OCI-M1 (cell line): ENCODE data around the gene ARHGEF7.
"Not testable (repeated sequence)": the region's sequence is repeated elsewhere in the genome, so short reads cannot be mapped to it uniquely, and the experiment has no call there.

ENCODE experiments used
- DNase-seq: peaks from one replicate; lab custom pipeline; 2025; lab: John Stamatoyannopoulos, UW

The ARHGEF7 gene

DNA sequence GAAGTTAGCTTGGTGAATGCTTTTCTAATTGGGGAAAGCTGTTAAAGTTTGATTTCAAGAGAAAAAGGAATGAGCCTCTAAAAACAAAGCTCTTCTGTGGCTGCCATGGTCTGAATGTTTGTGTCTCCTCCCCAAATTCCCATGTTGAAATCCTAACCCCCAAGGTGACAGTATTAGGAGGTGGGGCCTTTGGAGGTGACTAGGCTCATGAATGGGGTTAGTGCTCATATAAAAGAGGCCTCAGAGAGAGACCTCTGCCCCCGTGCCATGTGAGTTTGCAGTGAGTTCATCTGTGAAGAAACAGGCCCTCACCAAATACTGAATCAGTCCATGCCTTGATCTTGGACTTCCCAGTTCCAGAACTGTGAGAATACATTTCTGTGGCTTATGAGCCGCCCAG lies 56.5 kb downstream of the ARHGEF7 start:
- no peak for DNase-seq

DNA sequence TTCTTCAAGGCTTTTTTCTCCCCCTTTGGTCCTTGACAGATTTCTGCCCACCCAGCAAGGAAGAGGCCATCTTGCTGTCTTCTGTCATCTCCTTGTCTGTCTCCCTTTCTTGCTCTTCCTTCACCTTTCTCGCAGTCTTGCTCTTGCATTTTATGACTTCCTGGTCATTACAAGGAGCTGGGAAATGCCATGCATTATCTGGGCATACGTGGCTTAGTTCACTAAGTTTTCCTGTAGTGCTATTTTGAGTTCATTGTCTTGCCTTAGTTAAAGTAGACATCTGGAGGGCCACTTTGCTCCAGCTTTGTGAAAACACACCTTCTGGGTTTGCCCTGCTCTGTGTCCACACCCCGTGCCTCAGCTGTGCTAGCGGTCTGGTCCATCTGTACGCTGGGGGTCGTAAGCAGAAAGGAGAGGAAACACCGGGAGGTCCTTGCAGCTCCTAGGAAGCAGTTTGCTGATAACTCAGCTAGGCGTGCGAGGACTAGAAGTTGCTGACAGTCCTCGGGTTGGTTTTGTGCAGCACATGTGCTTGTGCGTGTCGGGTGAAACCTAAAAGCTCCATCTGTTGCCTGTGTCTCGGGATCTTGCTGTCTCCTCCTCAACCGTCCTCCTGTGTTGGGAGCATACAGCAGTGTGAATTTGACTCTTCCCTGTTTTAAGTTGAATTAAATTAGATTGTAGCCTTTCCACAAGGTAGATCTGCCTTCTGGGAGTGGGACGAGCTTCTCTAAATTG lies 59.4 kb downstream of the ARHGEF7 start:
- no peak for DNase-seq

DNA sequence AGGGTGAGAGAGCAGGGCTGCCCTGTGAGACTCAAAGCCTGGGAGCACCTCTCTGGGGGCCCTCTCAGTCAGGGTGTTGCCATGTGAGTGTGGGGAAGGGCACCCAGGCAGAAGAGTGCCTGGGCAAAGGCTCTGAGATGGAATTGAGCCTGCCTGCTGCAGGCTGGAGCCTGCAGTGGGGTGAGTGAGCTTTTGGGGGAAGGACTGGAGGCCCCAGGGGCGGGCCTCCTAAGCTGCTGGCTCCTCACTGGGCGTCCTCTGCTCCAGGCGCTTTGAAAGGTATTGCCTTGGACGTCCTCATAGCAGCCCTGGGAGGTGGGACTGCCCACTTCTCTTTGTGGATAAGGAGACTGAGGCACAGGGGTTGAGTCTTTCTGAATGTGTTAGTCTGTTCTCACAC lies 60.3 kb downstream of the ARHGEF7 start:
- DNase-seq = no peak

DNA sequence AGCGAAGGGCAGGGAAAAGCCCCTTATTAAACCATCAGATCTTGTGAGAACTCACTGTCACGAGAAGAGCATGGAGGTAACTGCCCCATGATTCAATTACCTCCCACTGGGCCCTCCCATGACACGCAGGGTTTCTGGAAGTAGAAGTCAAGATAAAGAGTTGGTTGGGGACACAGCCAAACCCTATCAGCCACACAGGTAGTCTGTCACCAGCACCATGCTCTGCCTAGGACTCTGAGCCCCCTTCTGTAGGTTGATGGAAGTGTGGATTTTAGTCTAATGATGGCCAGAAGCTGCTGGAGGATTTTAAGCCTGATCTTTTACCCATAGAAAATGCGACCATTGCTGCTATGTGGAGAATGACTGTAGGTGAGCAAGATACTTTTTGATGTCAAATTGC lies 60.8 kb downstream of the ARHGEF7 start:
- DNase-seq = no peak

DNA sequence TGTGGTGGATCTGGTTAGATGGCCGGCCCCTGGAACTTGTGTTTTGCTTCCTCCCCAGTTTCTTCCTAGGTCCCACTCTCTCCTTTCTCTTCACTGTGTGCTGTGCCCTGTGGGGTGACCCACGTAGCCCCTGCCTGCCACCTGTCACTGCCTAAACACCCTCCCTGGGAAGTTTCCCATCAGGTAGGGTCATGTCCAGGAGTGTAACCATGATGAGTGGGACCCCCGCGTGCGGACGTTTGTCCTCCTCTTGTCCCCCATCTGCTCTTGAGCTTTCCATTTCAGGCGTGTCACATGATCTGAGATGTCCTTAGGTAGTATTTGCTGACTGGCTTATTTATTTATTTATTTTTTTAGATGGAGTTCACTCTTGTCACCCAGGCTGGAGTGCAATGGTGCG lies 61.3 kb downstream of the ARHGEF7 start:
- DNase-seq = no peak

DNA sequence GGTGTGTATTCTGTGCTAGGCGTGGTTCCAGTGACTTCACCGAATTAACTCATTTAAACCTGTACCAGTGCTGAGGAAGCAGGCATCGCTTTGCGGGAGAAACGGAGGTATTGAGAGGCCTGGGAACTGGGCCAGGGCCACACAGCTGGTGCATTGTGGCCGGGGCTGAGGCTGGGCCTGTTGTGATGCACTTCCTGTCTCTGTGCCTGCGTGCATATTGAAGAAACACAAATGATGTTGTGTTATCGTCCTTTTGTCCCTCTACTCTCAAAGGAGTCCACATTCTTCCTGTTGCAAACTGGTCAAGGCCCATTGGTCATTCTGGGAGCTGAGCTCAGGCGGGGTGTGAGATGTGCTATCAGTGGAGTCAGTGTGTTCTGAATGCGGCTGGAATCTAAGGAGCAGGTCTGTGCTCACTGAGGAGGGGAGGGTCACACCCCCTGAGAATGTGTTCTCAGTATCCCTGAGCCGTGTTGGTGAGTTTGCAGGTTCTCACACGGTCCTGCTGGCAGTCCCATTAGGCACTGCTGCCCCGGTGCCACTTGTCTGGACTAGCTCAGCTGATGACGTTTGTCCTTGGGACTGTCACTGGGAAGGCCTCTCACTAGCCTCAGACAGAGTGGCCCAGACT lies 62.1 kb downstream of the ARHGEF7 start:
- no peak for DNase-seq

DNA sequence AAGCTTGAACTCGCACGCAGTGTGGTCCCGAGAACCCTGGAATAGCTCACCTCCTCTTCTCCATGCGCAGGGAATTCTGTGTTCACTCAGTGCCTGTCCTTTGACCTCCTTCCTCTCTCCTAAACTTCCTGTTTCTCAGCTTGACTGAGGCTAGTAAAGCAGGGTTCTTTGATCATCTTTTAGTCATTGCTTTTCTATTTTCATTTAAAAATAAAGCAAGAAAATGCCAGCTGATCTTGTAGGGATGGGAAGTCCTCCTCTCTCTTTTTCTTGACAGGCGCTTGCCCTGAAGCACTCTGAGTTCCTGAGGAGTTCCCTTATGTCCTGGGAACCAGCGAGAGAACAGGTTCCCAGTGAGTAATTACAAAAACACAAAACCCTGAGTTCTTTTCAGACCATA lies 62.8 kb downstream of the ARHGEF7 start:
- DNase-seq = no peak

DNA sequence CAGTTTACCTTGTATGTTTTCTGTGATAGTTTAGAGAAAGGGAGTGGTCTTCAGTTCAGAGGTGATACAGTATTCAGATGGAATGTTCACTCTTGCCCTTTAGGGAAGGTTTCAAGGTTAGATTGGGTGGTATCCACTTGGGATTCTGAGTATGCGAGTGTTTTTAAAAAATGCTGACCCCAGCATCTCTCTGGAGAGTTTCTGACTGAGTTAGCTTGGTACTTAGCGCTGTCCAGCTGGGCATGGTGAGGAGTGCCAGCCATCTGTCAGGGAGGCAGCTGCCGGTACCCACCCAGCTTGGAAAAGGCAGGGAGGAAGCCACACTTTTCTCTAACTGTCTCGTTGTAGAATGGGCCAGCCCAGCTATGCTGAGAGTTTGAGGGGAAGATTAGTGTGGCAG lies 63.3 kb downstream of the ARHGEF7 start:
- DNase-seq = no peak

DNA sequence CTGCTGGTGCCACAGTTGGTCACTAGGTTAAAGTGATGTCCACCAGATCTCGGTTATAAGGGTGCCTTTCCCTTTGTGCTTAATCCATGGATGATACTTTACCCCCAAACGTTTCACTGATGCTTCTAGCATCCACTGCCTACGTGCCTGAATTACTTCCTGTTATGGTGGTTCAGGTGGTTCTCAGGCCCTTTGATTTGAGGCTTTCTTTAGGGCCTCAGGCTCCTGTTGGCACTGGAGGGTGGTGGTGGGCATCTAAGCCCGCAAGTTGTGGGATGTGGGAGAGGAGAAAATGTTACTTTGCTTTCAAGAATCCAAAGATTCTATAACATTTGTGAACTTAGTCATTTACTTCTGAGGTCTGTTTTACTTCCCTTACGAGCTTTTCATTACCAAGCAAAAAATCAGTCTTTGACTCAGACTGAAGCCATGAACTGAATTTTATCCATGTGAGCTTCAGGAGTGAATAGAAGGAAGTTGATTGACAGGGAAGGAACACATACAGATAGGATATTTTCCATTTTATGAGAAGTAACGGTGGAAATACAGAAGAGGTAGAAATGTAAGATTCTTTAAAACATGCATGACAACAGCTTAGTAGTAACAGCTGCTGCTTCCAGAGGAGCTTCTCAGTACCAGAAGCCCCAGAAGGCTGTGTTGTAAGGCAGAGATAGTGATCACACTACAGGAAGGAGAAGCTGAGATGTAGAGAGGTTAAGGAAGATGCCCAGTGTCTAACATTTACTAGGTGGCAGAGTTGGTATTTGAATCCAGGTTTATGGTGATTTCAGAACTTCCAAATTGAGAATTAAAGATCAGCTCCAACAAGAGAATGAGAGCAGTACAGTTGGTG lies 65.0 kb downstream of the ARHGEF7 start:
- DNase-seq = no peak

DNA sequence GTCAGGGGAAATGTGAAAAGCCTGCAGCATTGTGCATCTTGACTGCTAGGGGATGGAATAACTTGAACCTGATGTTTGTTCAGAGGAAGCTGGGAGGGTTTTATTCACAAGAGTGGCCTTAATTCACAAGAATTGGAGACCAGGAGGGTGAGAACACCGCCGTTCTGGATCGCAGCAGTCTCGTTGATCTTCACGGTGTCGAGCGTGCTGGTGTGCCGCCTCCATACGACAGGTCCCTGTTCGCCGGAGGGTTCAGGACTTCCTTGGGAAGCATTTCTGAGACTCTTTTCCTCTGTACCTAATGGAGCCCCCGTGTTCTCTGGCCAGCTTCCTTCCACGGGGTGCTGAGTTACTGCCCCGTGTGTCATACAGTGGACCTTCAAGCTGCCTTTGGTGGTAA lies 66.9 kb downstream of the ARHGEF7 start:
- DNase-seq = no peak

DNA sequence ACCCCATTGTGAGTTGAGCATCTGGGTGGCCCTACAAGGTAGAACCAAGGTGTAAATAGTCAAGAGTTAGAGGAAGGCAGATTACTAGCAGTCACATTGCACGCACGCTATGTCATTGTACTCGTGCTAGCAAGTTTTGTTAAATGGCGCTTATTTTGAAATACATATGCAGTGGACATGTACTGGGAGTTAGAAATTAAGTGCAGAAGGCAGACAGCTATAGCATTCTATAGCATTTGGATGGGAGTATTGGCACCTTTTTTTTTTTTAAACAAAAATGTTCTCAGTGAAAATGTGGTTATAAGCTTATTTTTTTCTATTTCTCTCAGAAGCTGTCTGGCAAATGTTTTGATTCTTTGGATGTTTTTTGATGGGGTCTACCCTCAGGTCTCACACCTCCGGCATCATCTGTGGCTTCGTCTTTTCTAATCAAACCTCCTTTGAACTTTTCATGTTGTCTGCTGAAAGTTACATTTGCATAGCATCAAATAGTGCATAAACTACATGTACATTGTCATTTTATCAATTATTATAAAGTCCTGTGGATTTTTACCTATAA lies 68.1 kb downstream of the ARHGEF7 start:
- no peak for DNase-seq

DNA sequence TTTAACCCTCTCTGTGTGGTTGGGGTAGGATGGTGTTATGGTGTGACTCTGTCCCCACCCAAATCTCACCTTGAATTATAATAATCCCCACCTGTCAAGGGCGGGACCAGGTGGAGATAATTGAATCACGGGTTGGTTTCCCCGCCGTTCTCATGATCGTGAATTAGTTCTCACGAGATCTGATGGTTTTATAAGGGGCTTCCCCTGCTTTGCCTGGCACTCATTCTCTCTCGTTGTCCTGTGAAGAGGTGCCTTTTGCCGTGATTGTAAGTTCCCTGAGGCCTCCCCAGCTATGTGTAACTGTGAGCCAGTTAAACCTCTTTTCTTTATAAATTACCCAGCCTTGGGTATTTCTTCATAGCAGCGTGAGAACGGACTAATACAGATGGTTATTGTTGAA lies 68.8 kb downstream of the ARHGEF7 start:
- DNase-seq = no peak

DNA sequence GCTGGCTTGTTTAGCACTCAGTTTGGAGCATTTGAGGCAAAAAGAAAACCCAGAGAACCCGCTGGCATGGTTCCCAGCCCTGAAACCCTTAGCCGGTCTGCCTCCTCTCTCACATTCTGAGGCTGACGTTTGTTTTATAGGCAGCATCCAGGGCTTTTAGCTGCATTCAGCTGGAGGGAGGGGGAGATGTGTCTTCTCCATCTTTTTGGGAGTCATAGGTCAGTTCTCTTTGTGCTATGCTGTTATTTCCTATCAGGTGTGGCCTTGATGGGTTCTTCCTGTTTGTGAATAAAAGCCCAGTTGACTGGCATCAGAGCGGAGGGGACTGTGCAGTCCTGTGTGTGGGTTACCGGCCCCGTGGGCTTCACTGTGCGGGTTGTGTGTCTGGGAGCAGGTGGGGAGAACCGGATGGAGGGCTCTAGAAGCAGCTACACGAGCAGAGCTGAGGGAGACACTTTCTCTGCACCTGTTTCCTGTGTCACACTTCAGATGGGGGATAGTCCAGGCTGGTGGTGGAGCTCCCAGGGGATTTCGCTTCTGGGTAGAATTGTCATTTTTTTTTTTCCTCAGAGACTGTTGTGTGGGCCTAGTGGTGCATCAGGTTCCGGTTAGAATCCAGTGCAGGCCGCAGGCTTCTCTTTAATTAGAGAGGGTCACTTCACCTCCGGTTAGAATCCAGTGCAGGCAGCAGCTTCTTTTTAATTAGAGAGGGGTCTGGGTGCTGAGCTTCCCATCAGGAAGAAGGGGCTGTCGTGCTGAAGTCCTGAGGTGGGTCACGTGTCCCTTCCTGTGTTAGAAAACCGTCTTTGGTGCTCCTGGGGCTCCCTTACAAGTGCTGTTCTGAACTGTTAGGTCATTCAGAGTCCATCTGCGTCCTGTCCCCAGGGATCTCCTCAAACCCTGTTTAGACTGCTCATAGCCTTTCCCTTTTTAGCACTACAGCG lies 69.6 kb downstream of the ARHGEF7 start:
- DNase-seq = no peak

DNA sequence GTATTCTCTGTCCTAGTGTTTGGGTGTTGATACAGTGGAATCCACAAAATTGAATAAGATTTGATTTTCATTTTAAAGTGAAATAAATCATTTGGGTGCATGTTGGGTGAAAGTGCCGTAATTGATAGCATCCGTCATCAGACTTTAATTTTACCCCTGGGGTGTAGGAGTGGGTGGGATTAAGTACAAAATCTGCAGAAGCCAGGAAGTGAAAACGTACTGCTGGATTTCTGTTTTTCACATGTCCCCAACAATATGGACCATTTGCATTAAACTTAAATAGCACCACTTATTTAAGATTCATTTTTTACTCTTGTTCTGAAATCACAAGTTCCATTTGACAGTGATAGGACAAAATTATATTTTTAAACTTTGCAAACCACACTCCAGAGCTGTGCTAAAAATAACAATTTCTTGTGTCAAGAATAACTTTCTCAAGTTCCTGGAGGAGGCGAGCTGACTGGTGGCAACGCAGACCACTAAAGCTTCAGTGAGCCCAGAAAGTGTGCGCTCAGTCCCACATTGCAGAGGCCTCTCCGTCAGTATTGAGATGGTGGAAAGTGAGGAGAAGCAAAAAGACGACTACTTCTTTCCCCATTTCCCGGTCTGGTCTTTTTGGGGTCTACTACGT lies 71.3 kb downstream of the ARHGEF7 start:
- no peak for DNase-seq

DNA sequence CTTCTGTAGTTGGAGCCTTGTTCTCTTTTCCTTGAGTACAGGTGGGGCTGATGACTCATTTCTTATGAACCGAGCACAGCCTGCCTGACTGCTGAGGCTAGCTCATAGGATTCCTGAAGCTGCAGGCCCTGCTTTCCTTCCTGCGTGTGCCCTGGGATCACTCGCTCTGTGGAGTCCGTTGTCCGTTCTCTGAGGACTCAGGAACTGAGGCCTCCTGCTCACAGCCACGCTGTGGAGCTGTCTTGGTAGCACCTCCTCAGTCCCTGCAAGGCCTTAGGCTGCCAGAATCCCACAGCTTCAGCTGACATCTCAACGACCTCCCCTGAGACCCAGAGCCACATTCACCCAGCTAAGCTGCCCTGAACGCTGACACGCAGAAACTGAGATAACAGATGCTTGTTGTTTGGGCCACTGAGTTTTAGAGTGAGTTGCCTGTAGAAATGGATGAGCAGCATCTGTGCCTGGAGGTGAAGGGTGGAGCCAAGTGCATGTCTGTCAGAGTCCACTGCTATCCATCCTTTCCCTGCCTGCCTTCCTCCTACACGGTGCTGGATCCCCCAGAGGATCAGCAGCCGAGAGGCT lies 72.9 kb downstream of the ARHGEF7 start:
- no peak for DNase-seq

DNA sequence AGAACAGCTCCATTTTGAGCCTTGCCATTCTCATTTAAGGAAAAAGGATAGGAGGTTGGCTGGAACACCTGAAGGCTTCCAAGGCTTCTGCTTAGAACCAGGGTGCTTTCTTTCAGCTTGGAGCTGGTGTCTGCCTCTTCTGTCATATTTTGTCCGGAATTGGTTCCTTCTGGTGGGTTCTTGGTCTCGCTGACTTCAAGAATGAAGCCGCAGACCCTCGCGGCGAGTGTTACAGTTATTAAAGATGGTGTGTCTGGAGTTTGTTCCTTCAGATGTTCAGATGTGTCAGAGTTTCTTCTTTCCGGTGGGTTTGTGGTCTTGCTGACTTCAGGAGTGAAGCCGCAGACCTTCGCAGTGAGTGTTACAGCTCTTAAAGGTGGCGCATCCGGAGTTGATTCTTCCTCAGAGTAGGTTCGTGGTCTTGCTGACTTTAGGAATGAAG lies 74.0 kb downstream of the ARHGEF7 start:
- not testable (repeated sequence) for DNase-seq

DNA sequence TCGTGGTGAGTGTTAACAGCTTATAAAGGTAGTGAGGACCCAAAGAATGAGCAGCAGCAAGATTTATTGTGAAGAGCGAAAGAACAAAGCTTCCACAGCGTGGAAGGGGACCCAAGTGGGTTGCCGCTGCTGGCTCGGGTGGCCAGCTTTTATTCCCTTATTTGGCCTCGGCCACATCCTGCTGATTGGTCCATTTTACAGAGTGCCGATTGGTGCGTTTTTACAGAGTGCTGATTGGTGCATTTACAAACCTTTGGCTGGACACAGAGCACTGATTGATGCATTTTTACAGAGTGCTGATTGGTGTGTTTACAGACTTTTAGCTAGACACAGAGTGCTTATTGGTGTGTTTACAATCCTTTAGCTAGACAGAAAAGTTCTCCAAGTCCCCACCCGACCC lies 74.4 kb downstream of the ARHGEF7 start:
- not testable (repeated sequence) for DNase-seq

DNA sequence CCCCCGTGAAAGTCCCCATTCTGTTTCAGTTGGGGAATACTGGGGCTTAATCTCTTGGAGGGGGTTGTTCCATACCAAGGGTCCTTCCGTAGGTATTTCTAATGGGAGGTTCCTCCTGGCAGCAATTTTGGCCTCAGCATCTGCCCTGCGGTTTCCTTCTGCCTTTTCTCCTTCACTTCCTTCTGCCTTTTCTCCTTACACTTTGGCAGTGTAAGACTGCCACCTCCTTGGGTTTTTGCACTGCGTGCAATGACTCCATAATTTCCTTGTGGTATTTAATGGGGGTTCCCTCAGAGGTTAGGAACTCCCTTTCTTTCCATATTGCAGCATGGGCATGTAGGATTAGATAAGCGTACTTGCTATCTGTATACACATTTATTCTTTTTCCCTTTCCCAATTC lies 78.1 kb downstream of the ARHGEF7 start:
- not testable (repeated sequence) for DNase-seq

DNA sequence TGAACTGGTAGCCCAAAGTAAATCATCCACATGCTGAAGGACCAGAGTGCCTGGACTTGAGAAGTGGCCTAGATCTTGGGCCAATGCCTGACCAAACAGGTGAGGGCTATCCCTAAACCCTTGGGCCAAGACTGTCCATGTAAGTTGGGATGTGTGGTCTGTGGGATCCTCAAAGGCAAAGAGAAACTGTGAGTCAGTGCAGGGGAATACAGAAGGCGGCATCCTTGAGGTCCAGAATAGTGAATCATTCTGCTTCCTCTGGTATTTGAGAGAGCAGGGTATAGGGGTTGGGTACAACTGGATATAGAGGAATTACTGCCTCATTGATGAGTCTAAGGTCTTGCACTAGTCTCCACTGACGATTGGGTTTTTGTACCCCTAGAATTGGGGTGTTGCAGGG lies 79.5 kb downstream of the ARHGEF7 start:
- DNase-seq = not testable (repeated sequence)

DNA sequence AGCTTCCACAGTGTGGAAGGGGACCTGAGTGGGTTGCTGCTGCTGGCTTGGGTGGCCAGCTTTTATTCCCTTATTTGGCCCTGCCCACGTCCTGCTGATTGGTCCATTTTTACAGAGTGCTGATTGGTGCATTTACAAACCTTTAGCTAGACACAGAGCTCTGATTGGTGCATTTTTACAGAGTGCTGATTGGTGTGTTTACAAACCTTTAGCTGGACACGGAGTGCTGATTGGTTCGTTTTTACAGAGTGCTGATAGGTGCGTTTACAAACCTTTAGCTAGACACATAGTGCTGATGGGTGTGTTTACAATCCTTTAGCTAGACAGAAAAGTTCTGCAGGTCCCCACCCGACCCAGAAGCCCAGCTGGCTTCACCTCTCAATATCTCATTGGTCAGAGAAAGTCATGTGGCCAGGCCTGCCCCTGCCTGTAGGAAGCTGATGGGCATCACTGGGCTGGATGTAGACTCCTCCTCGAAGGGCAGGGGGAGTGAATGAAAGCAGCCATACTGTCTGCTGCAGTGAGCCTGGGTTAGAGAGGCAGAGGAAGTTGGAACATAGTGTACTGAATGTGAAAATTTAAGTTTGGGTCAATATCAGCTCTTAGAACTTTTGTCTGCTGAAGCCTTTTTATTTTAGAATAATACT lies 83.7 kb downstream of the ARHGEF7 start:
- not testable (repeated sequence) for DNase-seq
